RWPE2 (cell line): Measurements from ENCODE around the gene ZFP90.

Experiments
- ATAC-seq: fragments of 200-7000 bp; cut with Tn5 transposase; 3 replicates; pipeline ENCODE4 v1.9.1; 2021; ENCODE audit warnings: low read depth
- DNase-seq: peaks from one replicate; pipeline ENCODE4 v3.0.0-alpha.2; 2020; ENCODE audit warnings: low spot score
- H3K27ac ChIP-seq: fragments of 450-650 bp; 2 replicates; pipeline ENCODE4 v1.5.1; 2017; ENCODE audit warnings: mild to moderate bottlenecking; ENCODE audit not compliant: poor library complexity, severe bottlenecking
- H3K27me3 ChIP-seq: fragments of 250-450 bp; sonication (Bioruptor Pico); 2 replicates; pipeline ENCODE4 v1.5.1; 2021; ENCODE audit warnings: mild to moderate bottlenecking, moderate library complexity; ENCODE audit not compliant: insufficient read depth, poor library complexity, severe bottlenecking
- H3K36me3 ChIP-seq: fragments of 250-450 bp; sonication (Bioruptor Pico); 2 replicates; pipeline ENCODE4 v1.5.1; 2020; ENCODE audit warnings: low read depth, mild to moderate bottlenecking, moderate library complexity
- H3K4me1 ChIP-seq: fragments of 250-450 bp; sonication (Bioruptor Pico); 2 replicates; pipeline ENCODE4 v1.5.1; 2021; ENCODE audit warnings: mild to moderate bottlenecking, moderate library complexity; ENCODE audit not compliant: insufficient read depth, poor library complexity, severe bottlenecking
- H3K4me3 ChIP-seq: fragments of 250-450 bp; sonication (Bioruptor Pico); 2 replicates; pipeline ENCODE4 v1.5.1; 2021; ENCODE audit warnings: mild to moderate bottlenecking, moderate library complexity; ENCODE audit not compliant: severe bottlenecking
- H3K9me3 ChIP-seq: fragments of 250-450 bp; sonication (Bioruptor Pico); 2 replicates; pipeline ENCODE4 v1.5.1; 2021; ENCODE audit warnings: mild to moderate bottlenecking, moderate library complexity; ENCODE audit not compliant: severe bottlenecking
- TF ChIP-seq, protein P1 (sequence below): fragments of 450-650 bp; IDR thresholded peaks from one replicate; pipeline ENCODE4 v1.5.1; 2017; ENCODE audit warnings: mild to moderate bottlenecking, moderate library complexity; ENCODE audit not compliant: poor library complexity, severe bottlenecking

Gene ZFP90

GRCh38 chr16:68528686-68529379 lies 10.3 kb upstream of the ZFP90 start:
- TF ChIP-seq, protein P1, sequence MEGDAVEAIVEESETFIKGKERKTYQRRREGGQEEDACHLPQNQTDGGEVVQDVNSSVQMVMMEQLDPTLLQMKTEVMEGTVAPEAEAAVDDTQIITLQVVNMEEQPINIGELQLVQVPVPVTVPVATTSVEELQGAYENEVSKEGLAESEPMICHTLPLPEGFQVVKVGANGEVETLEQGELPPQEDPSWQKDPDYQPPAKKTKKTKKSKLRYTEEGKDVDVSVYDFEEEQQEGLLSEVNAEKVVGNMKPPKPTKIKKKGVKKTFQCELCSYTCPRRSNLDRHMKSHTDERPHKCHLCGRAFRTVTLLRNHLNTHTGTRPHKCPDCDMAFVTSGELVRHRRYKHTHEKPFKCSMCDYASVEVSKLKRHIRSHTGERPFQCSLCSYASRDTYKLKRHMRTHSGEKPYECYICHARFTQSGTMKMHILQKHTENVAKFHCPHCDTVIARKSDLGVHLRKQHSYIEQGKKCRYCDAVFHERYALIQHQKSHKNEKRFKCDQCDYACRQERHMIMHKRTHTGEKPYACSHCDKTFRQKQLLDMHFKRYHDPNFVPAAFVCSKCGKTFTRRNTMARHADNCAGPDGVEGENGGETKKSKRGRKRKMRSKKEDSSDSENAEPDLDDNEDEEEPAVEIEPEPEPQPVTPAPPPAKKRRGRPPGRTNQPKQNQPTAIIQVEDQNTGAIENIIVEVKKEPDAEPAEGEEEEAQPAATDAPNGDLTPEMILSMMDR, result peak; percentile 96
- DNase-seq, result peak; percentile 85
- H3K4me3 ChIP-seq, result no peak overlapping the region
- H3K9me3 ChIP-seq, result no peaks in the 10 kb centered on the region
- peak; percentile 80 for ATAC-seq
- H3K27ac ChIP-seq, result no peak overlapping the region
- H3K36me3 ChIP-seq, result peaks cover 4% of the 10 kb centered on the region
- no peaks in the 10 kb centered on the region for H3K27me3 ChIP-seq
- H3K4me1 ChIP-seq, result no peaks in the 10 kb centered on the region

DNA sequence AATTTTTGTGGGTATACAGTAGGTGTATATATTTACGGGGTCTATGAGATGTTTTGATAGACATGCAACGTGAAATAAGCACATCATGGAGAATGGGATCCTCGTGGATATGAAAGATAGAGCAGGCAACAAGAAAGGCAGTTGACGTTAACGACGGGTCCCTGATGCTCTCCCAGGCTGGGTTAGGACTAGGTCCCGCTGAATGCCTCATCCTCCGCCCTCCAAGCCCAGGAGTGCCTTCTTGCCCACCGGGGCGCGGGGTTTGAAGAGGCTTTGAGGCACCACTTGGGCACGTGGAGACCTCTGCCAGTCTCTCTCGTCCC lies 9.5 kb upstream of the ZFP90 start:
- TF ChIP-seq, protein P1, result no peak
- peak overlapping the region; percentile 82 for H3K4me3 ChIP-seq
- no peak overlapping the region for H3K27ac ChIP-seq
- no peaks in the 10 kb centered on the region for H3K27me3 ChIP-seq
- H3K36me3 ChIP-seq, result peaks cover 5% of the 10 kb centered on the region
- DNase-seq (no peak), ATAC-seq (peak; percentile 32)
- H3K4me1 ChIP-seq, result no peaks in the 10 kb centered on the region
- H3K9me3 ChIP-seq, result no peaks in the 10 kb centered on the region

- Histone ChIP-seq H3K27me3 (no peaks in the 10 kb centered on the region), H3K9me3 (no peaks in the 10 kb centered on the region), H3K4me3 (peak overlapping the region; percentile 82), H3K4me1 (no peaks in the 10 kb centered on the region), H3K36me3 (peaks cover 5% of the 10 kb centered on the region), H3K27ac (no peak overlapping the region)
- TF ChIP-seq, protein P1, result no peak
- ATAC-seq, result peak; percentile 92
- DNase-seq, result peak; percentile 85
Measured at GRCh38 chr16:68529931-68530701, 9.0 kb upstream of the ZFP90 start.

DNA sequence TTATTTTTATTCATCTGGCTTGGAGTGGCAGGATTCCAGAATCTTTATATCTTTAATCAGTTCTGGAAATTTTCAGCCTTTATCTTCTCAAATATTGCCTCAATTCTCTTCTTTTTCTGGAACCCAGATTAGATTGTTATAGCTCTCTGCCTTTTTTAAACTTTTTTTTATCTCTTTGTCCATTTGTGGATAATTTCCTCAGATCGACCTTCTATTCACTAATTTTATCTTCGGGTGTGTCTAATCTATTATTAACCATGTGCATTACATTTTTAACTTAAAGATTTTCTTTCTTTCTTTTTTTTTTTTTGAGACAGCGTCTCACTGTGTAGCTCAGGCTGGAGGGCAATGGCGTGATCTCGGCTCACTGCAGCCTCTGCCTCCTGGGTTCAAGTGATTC lies 5.2 kb upstream of the ZFP90 start:
- ATAC-seq (no peak), DNase-seq (no peak)
- H3K4me3 ChIP-seq, result no peak overlapping the region
- H3K27me3 ChIP-seq, result no peaks in the 10 kb centered on the region
- no peaks in the 10 kb centered on the region for H3K4me1 ChIP-seq
- H3K27ac ChIP-seq, result no peak overlapping the region
- no peaks in the 10 kb centered on the region for H3K9me3 ChIP-seq
- peaks cover 5% of the 10 kb centered on the region for H3K36me3 ChIP-seq
- TF ChIP-seq, protein P1, result no peak

DNA sequence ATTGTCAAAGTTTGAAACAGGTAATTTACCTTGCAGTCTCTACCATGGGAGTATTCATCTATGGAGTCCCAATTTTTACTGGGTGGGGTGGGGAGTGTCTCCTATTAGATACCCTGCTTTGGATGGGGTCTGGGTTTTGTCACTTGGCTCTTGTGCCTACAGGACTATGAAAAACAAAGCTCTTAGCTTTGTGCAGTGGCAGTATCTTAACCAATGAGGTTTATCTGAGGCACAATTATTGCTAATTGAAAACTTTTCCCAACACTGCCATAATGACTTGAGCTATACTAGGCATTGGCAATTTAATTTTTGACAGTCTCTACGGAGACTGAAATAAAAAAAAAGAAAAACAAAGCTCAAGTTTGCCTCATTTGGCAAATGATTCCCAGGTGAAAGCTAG lies 3.8 kb upstream of the ZFP90 start:
- Histone ChIP-seq H3K4me1 (peaks cover 3% of the 10 kb centered on the region), H3K27me3 (no peaks in the 10 kb centered on the region), H3K27ac (no peak overlapping the region), H3K9me3 (no peaks in the 10 kb centered on the region), H3K36me3 (peaks cover 5% of the 10 kb centered on the region), H3K4me3 (no peak overlapping the region)
- ATAC-seq, result no peak
- TF ChIP-seq, protein P1, result no peak
- no peak for DNase-seq
